ENCODE data around the gene MYO9B.

DNA sequence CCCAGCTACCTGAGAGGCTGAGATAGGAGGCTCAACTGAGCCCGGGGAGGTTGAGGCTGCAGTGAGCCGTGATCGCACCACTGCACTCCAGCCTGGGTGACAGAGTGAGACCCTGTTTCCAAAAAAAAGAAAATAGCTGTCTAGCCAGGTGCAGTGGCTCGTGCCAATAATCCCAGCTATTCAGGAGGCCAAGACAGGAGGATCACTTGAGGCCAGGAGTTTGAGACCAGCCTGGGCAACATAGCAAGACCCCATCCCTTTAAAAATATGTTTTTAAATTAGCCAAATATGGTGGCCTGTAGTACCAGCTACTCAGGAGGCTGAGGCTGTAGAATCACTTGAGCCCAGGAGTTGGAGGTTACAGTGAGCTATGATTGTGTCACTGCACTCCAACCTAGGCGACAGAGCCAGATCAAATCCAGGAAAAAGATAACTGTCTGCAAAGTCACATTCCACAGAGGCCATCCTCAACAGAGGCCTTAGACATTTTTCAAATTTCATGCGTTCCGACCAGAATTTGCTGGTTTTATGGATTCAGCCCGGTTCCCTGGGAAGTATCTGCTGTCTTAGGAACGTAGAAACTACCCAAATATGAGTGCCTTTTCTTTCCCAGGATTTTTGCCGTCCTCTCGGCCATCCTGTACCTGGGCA lies 80.8 kb downstream of the MYO9B start:
- TF ChIP-seq POLR2AphosphoS5 (IDR thresholded peaks at IDR 0.05; ENCODE audit: borderline replicate concordance, low read depth, low read length) (no peak), EZH2 (IDR thresholded peaks at IDR 0.05) (no peak)
